KMS-11 (cell line): ENCODE measurements around the gene LRRK1.

ENCODE experiments used
- H2AFZ ChIP-seq: fragments of 200-600 bp; sonication (generic); 2 replicates; pipeline ENCODE4 v1.6.1; 2016; ENCODE audit warnings: antibody characterized with exemption, mixed run types, low read depth
- H3K27ac ChIP-seq: fragments of 200-600 bp; sonication (generic); 2 replicates; pipeline ENCODE4 v1.6.1; 2016; ENCODE audit warnings: mild to moderate bottlenecking, mixed run types
- H3K27me3 ChIP-seq: fragments of 200-600 bp; sonication (generic); 2 replicates; pipeline ENCODE4 v1.6.1; 2017; ENCODE audit warnings: mild to moderate bottlenecking, low read depth, mixed run types, moderate library complexity; ENCODE audit not compliant: insufficient read depth
- H3K36me3 ChIP-seq: fragments of 200-600 bp; sonication (generic); 2 replicates; pipeline ENCODE4 v1.6.1; 2017; ENCODE audit warnings: mild to moderate bottlenecking, mixed run types; ENCODE audit not compliant: insufficient read depth
- H3K4me1 ChIP-seq: fragments of 200-600 bp; sonication (generic); 2 replicates; pipeline ENCODE4 v1.6.1; 2016; ENCODE audit warnings: mild to moderate bottlenecking, low read depth, mixed run types; ENCODE audit not compliant: poor library complexity, severe bottlenecking
- H3K4me2 ChIP-seq: fragments of 200-600 bp; sonication (generic); 2 replicates; pipeline ENCODE4 v1.7.0; 2016; ENCODE audit warnings: mild to moderate bottlenecking, mixed run types
- H3K4me3 ChIP-seq: fragments of 200-600 bp; sonication (generic); IDR thresholded peaks from 2 replicates; pipeline ENCODE4 v1.6.1; 2017; ENCODE audit warnings: low read depth, low read length, mixed read lengths; ENCODE audit not compliant: insufficient read depth
- H3K79me2 ChIP-seq: fragments of 200-600 bp; sonication (generic); 2 replicates; pipeline ENCODE4 v1.6.1; 2016; ENCODE audit warnings: low read depth, mixed run types; ENCODE audit not compliant: insufficient read depth
- H3K9ac ChIP-seq: fragments of 200-600 bp; sonication (generic); 2 replicates; pipeline ENCODE4 v1.6.1; 2016; ENCODE audit warnings: mild to moderate bottlenecking, mixed run types
- H4K20me1 ChIP-seq: fragments of 200-600 bp; sonication (generic); 2 replicates; pipeline ENCODE4 v1.6.1; 2016; ENCODE audit warnings: mild to moderate bottlenecking, mixed run types; ENCODE audit not compliant: insufficient read depth
- CTCF ChIP-seq: fragments of 200-600 bp; sonication (generic); conservative IDR thresholded peaks from 2 replicates; pipeline ENCODE4 v1.6.1; 2017; ENCODE audit warnings: low read depth, mild to moderate bottlenecking, antibody characterized with exemption, low read length, moderate library complexity, mixed read lengths

LRRK1 gene

DNA sequence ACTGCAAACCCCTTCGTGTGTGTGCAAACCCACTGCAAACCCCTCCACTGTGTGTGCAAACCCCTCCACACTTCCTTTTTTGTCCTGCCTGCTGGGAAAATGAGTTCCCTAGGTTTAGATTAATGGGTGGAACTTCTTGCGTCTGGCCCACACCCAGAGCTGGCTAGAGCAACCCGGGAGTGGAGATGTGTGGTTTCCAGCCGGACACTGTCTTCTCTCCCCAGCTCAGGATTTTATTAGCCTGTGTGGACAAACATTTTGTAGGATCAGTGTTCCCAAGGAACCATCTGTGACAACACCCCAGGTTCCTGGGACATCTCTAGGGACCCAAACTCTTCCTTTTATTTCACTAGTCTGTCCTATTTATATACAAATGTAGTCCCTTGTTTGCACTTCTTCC, 9.6 kb upstream of the LRRK1 start:
- no peaks in the 10 kb centered on the region for H3K27me3 ChIP-seq
- H3K79me2 ChIP-seq = no peaks in the 10 kb centered on the region
- no peaks in the 10 kb centered on the region for H4K20me1 ChIP-seq
- no peaks in the 10 kb centered on the region for H3K4me1 ChIP-seq
- H3K27ac ChIP-seq = no peak overlapping the region
- no peak overlapping the region for H3K9ac ChIP-seq
- no peak overlapping the region for H3K4me2 ChIP-seq
- H3K4me3 ChIP-seq = no peak overlapping the region
- no peaks in the 10 kb centered on the region for H3K36me3 ChIP-seq
- no peak overlapping the region for H2AFZ ChIP-seq
- no peak for TF ChIP-seq CTCF

- Histone ChIP-seq H3K36me3 (no peaks in the 10 kb centered on the region), H3K4me3 (no peak overlapping the region), H4K20me1 (no peaks in the 10 kb centered on the region), H3K79me2 (no peaks in the 10 kb centered on the region), H3K27me3 (no peaks in the 10 kb centered on the region), H2AFZ (no peak overlapping the region), H3K4me2 (no peak overlapping the region), H3K27ac (no peak overlapping the region), H3K4me1 (no peaks in the 10 kb centered on the region), H3K9ac (no peak overlapping the region)
- TF ChIP-seq CTCF = no peak
Observed at GRCh38 chr15:100909989-100910955, 8.9 kb upstream of the LRRK1 start.

DNA sequence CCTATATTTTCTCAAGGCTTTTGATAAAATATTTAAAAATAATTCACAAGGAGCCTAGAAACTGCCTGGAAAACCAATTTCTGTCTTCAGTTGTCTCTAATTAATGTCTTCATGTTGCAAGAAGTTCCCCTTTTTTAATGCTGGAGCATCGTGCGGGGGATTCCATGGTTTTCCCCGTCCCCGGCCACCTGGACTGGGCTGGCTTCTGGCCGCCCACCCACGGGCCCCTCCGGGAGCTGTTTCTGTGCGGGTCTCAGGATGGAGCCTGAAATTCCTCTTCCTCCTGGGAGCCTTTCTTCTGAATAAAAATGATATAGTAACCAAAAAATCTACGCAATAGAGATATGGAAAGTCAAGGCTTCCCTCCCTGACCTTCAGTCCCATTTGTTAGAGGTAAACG, 8.1 kb upstream of the LRRK1 start:
- H3K27me3 ChIP-seq = no peaks in the 10 kb centered on the region
- TF ChIP-seq CTCF = no peak
- no peak overlapping the region for H3K9ac ChIP-seq
- no peaks in the 10 kb centered on the region for H3K79me2 ChIP-seq
- H2AFZ ChIP-seq = no peak overlapping the region
- H3K4me2 ChIP-seq = no peak overlapping the region
- H3K4me3 ChIP-seq = no peak overlapping the region
- no peaks in the 10 kb centered on the region for H4K20me1 ChIP-seq
- H3K27ac ChIP-seq = no peak overlapping the region
- no peaks in the 10 kb centered on the region for H3K36me3 ChIP-seq
- H3K4me1 ChIP-seq = no peaks in the 10 kb centered on the region

DNA sequence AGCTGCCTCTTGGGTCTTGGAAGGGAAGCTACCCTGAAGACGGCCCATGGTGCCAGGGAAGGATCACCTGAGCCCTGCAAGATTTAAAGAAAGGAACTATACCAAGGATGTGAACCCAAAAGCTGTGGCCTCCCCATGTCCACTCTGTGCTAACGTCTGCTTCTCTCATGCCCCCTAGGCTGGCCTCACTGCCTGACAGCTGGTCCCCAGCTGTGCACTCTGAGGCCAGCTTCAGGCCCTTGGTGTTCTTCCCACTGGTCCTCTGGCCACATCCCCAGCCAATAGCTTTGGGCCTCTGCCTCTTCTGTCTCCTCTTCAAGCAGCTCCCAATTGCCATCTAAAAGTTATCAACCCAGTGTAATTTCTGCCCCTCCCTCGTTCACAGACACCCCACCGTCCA, 5.2 kb upstream of the LRRK1 start:
- Histone ChIP-seq H2AFZ (no peak overlapping the region), H3K4me2 (no peak overlapping the region), H3K79me2 (no peaks in the 10 kb centered on the region), H3K4me3 (no peak overlapping the region), H3K4me1 (no peaks in the 10 kb centered on the region), H3K27ac (no peak overlapping the region), H3K36me3 (no peaks in the 10 kb centered on the region), H3K9ac (no peak overlapping the region), H4K20me1 (no peaks in the 10 kb centered on the region), H3K27me3 (peaks cover 9% of the 10 kb centered on the region; the same call in 1 of the 2 replicates)
- no peak for TF ChIP-seq CTCF
